ENCODE results near the gene SETD3. TPM values are rescaled to one million over a fixed set of nuclear protein-coding genes. Genes with fewer than 3 reads are reported as not detected.

Gene SETD3
- total RNA-seq, 1 experiment from 2014 or later = 51.5 TPM

DNA sequence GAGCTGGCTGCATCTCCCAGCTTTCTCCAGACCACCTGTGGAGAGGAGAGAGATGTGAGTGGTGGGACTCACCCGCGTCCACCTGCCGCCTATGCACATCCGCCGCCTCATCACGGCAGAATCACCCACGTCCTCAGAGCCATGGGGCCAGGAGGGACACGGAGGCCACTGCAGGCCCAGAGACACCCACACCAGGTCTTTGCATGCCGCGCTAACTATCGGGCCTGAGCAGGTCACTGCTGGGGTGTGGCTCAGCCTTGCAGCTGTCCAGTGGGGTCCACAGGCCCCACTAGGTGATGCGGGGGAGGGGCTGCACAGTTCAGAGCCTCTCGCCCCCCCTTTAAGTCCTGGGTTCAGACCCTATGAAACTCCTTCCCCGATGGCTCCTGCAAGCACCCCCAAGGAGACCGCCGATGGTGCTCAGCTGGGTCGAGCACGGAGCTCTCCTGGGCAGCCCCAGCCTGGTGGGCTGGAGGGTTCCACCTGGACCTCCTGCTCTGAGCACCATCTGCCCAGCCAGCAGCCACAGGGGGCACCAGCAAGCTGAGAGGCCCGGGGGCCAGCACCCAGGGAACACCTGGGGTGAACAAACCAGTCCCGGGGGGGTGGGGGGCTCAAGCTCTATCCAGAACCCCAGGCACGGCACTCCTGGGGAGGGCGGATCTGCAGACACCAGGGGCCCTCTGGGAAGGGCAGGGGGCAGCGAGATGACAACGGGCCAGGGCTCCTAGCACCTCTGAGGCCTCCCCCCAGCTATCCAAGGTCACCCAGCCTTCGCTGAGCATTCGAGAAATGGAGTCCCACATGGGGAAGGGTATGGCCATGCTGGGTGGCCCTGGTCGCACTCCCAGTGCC is 34.9 kb upstream of the SETD3 start:
- BruUV-seq (replicated peaks) = no TSS peak

DNA sequence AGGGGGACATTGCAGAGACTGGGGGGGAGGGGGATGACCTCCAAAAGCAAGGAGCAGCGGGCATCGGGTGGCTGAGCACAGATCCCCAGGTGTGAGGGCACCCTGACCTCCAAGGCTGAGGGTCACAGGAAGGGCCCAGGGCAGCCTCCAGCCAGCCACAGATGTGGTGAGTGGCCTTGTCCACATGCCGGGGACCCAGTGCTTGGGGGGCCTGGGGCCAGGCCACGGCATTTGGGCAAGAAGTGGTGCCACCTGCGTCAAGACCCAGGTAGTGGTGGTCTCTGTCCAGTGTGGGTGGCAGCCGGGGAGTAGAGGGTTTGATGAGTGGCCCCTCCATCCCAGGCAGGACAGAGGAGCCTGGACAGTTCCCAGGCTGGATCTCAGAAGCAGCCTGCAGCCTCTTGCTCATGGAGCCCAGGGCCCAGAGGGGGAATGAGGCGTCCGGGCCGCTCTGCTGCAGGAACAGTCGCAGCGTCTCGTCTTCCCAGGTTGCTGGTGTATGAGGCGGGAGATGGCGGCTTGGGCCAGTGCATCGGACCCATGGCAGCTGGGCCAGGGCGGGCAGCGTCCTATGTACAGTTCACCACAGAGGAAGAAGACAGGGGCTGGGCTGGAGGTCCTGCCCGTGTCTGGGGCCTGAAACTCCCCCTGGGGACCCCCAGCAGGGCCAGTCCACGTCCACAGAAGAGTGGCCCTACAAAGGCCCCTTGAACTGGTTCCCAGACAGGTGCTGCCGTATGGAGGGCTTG is 34.1 kb upstream of the SETD3 start:
- no TSS peak for BruUV-seq (replicated peaks)
- Mint-ChIP-seq H3K36me3 (ENCODE audit: insufficient read depth, unreplicated experiment) (peaks cover 19% of the 10 kb centered on the region), H3K4me1 (ENCODE audit: low read depth, unreplicated experiment) (no peaks in the 10 kb centered on the region), H3K4me3 (ENCODE audit: low read depth, unreplicated experiment) (no peak overlapping the region), H3K9me3 (ENCODE audit: low read depth, unreplicated experiment) (no peaks in the 10 kb centered on the region), H3K27ac (ENCODE audit: unreplicated experiment) (no peak overlapping the region), H3K27me3 (ENCODE audit: unreplicated experiment) (no peaks in the 10 kb centered on the region)
- DNase-seq = no peak
- intact Hi-C loops (cut with micrococcal nuclease; ENCODE audit: unreplicated experiment) = loop anchor here (5.0 kb wide), 1 partner anchor 373 kb away; no protein-coding TSS in a partner anchor
- CTCF ChIA-PET = no interaction called here
- TF ChIP-seq, protein P1, sequence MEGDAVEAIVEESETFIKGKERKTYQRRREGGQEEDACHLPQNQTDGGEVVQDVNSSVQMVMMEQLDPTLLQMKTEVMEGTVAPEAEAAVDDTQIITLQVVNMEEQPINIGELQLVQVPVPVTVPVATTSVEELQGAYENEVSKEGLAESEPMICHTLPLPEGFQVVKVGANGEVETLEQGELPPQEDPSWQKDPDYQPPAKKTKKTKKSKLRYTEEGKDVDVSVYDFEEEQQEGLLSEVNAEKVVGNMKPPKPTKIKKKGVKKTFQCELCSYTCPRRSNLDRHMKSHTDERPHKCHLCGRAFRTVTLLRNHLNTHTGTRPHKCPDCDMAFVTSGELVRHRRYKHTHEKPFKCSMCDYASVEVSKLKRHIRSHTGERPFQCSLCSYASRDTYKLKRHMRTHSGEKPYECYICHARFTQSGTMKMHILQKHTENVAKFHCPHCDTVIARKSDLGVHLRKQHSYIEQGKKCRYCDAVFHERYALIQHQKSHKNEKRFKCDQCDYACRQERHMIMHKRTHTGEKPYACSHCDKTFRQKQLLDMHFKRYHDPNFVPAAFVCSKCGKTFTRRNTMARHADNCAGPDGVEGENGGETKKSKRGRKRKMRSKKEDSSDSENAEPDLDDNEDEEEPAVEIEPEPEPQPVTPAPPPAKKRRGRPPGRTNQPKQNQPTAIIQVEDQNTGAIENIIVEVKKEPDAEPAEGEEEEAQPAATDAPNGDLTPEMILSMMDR (IDR thresholded peaks at IDR 0.05; ENCODE audit: unreplicated experiment) = no peak

More for the DNA sequence above, 34.9 kb upstream of the SETD3 start:
- TF ChIP-seq, protein P1 (IDR thresholded peaks at IDR 0.05; ENCODE audit: unreplicated experiment) = no peak
- intact Hi-C loops (cut with micrococcal nuclease; ENCODE audit: unreplicated experiment) = loop anchor here (5.0 kb wide), 1 partner anchor 372 kb away; no protein-coding TSS in a partner anchor
- Mint-ChIP-seq H3K27ac (ENCODE audit: unreplicated experiment) (no peak overlapping the region), H3K4me3 (ENCODE audit: low read depth, unreplicated experiment) (no peak overlapping the region), H3K36me3 (ENCODE audit: insufficient read depth, unreplicated experiment) (peaks cover 19% of the 10 kb centered on the region), H3K9me3 (ENCODE audit: low read depth, unreplicated experiment) (no peaks in the 10 kb centered on the region), H3K4me1 (ENCODE audit: low read depth, unreplicated experiment) (no peaks in the 10 kb centered on the region), H3K27me3 (ENCODE audit: unreplicated experiment) (no peaks in the 10 kb centered on the region)
- DNase-seq = no peak
- CTCF ChIA-PET = interaction anchor here (0.6 to 0.7 kb wide), 2 partner anchors 28 to 138 kb away, joined by 3 to 5 read pairs; no protein-coding TSS in a partner anchor

DNA sequence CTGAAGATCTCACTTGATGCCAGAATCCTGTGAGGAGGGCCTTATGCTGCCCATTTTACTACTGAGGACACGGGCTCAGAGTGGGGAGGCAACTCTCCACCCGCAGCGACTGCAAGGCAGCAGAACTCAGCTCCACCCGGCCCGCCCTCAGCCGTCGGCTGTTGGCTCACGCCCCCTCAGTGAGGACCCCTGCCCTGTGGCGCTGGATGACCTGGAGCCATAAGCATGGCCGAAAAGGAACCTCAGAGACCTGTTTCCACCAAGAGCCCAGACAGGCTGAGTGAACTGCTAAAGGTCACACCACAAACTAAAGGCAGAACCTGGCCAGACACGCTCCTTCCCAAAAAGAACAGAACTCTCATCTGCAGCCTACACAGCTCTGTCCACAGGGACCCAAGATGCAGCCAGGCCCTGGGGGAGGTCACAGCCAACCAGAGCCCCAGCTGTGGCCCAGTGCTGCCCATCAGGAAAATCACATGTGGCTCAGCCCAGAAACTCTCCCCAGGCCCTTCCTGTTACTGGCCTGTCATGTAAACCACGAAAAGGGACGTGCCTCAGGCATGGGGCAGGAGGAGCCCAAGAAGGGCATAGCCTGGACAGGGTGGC is 33.4 kb upstream of the SETD3 start:
- no peak overlapping the region for H3K4me3 Mint-ChIP-seq (ENCODE audit: low read depth, unreplicated experiment)
- intact Hi-C loops (cut with micrococcal nuclease; ENCODE audit: unreplicated experiment) = no loop called here
- no peaks in the 10 kb centered on the region for H3K4me1 Mint-ChIP-seq (ENCODE audit: low read depth, unreplicated experiment)
- H3K36me3 Mint-ChIP-seq (ENCODE audit: insufficient read depth, unreplicated experiment) = peaks cover 26% of the 10 kb centered on the region
- TF ChIP-seq, protein P1 (IDR thresholded peaks at IDR 0.05; ENCODE audit: unreplicated experiment) = no peak
- CTCF ChIA-PET = interaction anchor here (0.6 kb wide), 1 partner anchor 80 kb away, joined by 3 read pairs; no protein-coding TSS in a partner anchor
- H3K9me3 Mint-ChIP-seq (ENCODE audit: low read depth, unreplicated experiment) = no peaks in the 10 kb centered on the region
- no peak overlapping the region for H3K27ac Mint-ChIP-seq (ENCODE audit: unreplicated experiment)
- BruUV-seq (replicated peaks) = no TSS peak
- no peak for DNase-seq
- H3K27me3 Mint-ChIP-seq (ENCODE audit: unreplicated experiment) = no peaks in the 10 kb centered on the region

DNA sequence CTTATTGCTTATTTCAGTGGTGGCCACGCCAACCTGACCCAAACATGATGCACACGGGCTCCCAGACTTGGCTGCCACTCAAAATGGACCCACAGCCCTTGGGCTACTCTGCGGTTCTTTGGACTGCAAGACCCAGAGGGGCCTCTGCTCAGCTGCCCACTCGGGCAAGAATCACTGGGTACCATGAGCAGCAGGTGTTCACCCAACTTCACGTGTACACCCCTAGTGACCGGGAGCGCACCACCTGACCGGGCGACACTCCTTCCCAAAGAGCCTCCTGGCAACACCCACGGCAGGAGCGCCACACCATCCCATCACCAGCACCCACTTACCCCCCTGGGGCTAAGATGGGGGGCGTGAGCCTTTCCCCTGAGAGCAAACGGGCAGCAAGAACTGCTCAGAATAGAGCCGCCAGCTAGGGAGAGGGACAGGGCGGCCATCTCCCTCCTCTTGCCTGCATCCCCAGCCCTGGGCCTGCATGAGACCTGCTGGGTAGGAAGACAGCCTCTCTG is 32.6 kb upstream of the SETD3 start:
- Mint-ChIP-seq H3K36me3 (ENCODE audit: insufficient read depth, unreplicated experiment) (peaks cover 28% of the 10 kb centered on the region), H3K27ac (ENCODE audit: unreplicated experiment) (no peak overlapping the region), H3K4me1 (ENCODE audit: low read depth, unreplicated experiment) (no peaks in the 10 kb centered on the region), H3K9me3 (ENCODE audit: low read depth, unreplicated experiment) (no peaks in the 10 kb centered on the region), H3K27me3 (ENCODE audit: unreplicated experiment) (no peaks in the 10 kb centered on the region), H3K4me3 (ENCODE audit: low read depth, unreplicated experiment) (no peak overlapping the region)
- BruUV-seq (replicated peaks) = no TSS peak
- intact Hi-C loops (cut with micrococcal nuclease; ENCODE audit: unreplicated experiment) = no loop called here
- CTCF ChIA-PET = interaction anchor here (0.6 kb wide), 1 partner anchor 81 kb away, joined by 3 read pairs; no protein-coding TSS in a partner anchor
- TF ChIP-seq, protein P1 (IDR thresholded peaks at IDR 0.05; ENCODE audit: unreplicated experiment) = no peak
- no peak for DNase-seq
